OCI-LY1 (cell line): Measurements from ENCODE around the gene DUSP22.

Experiments used
- H2AFZ ChIP-seq: fragments of 200-600 bp; sonication (generic), shearing (Covaris generic); 2 replicates; pipeline ENCODE4 v1.6.0; 2014; ENCODE audit warnings: antibody characterized with exemption, mild to moderate bottlenecking, low read length
- H3F3A ChIP-seq: fragments of 200-600 bp; sonication (generic), shearing (Covaris generic); 2 replicates; pipeline ENCODE4 v1.6.0; 2014; ENCODE audit warnings: mild to moderate bottlenecking, antibody characterized with exemption, low read length, moderate library complexity; ENCODE audit not compliant: insufficient read depth
- H3K27ac ChIP-seq: fragments of 200-600 bp; sonication (generic); 2 replicates; pipeline ENCODE4 v1.5.1; 2014; ENCODE audit warnings: low read length, mixed run types, mild to moderate bottlenecking, low read depth; ENCODE audit not compliant: poor library complexity, severe bottlenecking
- H3K27me3 ChIP-seq: fragments of 200-600 bp; sonication (generic); 2 replicates; pipeline ENCODE4 v1.6.0; 2014; ENCODE audit warnings: antibody characterized with exemption, mild to moderate bottlenecking, low read length, moderate library complexity; ENCODE audit not compliant: insufficient read depth
- H3K36me3 ChIP-seq: fragments of 200-600 bp; sonication (generic); 2 replicates; pipeline ENCODE4 v1.6.1; 2014; ENCODE audit warnings: mild to moderate bottlenecking, antibody characterized with exemption, low read length, moderate library complexity, mixed read lengths; ENCODE audit not compliant: insufficient read depth
- H3K4me1 ChIP-seq: fragments of 200-600 bp; sonication (generic); 2 replicates; pipeline ENCODE4 v1.5.1; 2014; ENCODE audit warnings: mild to moderate bottlenecking, low read length, moderate library complexity; ENCODE audit not compliant: insufficient read depth, severe bottlenecking
- H3K4me2 ChIP-seq: fragments of 200-600 bp; sonication (generic), shearing (Covaris generic); 2 replicates; pipeline ENCODE4 v1.6.1; 2014; ENCODE audit warnings: low read length
- H3K4me3 ChIP-seq: fragments of 200-600 bp; sonication (generic); 2 replicates; pipeline ENCODE4 v1.5.1; 2014; ENCODE audit warnings: low read length, low read depth, mild to moderate bottlenecking, mixed read lengths; ENCODE audit not compliant: poor library complexity, severe bottlenecking
- H3K79me2 ChIP-seq: fragments of 200-600 bp; shearing (Covaris generic); 2 replicates; pipeline ENCODE4 v1.6.1; 2016; ENCODE audit warnings: mixed run types, low read length, mixed read lengths; ENCODE audit not compliant: insufficient read depth
- H3K9ac ChIP-seq: fragments of 200-600 bp; sonication (generic), shearing (Covaris generic); 2 replicates; pipeline ENCODE4 v1.6.1; 2014; ENCODE audit warnings: mild to moderate bottlenecking, low read length, mixed read lengths
- H3K9me2 ChIP-seq: fragments of 200-600 bp; sonication (generic), shearing (Covaris generic); 2 replicates; pipeline ENCODE4 v1.6.1; 2014; ENCODE audit warnings: low read depth, mild to moderate bottlenecking, low read length, mixed read lengths
- H3K9me3 ChIP-seq: fragments of 200-600 bp; shearing (Covaris generic); 2 replicates; pipeline ENCODE4 v1.6.1; 2014; ENCODE audit warnings: low read length, mixed read lengths
- H4K20me1 ChIP-seq: fragments of 200-600 bp; sonication (generic), shearing (Covaris generic); 2 replicates; pipeline ENCODE4 v1.6.0; 2016; ENCODE audit warnings: mild to moderate bottlenecking, low read length; ENCODE audit not compliant: insufficient read depth
- CTCF ChIP-seq: fragments of 200-600 bp; sonication (generic), shearing (Covaris generic); IDR thresholded peaks from 2 replicates; pipeline ENCODE4 v1.5.1; 2017; ENCODE audit warnings: mild to moderate bottlenecking, antibody characterized with exemption, low read length, moderate library complexity, mixed read lengths
- EZH2 ChIP-seq: fragments of 200-600 bp; sonication (generic), shearing (Covaris generic); IDR thresholded peaks from 2 replicates; pipeline ENCODE4 v1.8.0; 2017; ENCODE audit warnings: borderline replicate concordance, mixed run types, mild to moderate bottlenecking, antibody characterized with exemption, low read length, moderate library complexity, mixed read lengths

DUSP22 gene

GRCh38 chr6:362231-362923 lies 70.1 kb downstream of the DUSP22 start:
- Histone ChIP-seq H3K79me2 (no peaks in the 10 kb centered on the region), H3K9me3 (no peaks in the 10 kb centered on the region), H3K4me2 (no peak overlapping the region), H3K9ac (no peak overlapping the region), H2AFZ (no peak overlapping the region), H3K9me2 (no peaks in the 10 kb centered on the region), H3K4me1 (peaks cover 91% of the 10 kb centered on the region), H4K20me1 (no peaks in the 10 kb centered on the region), H3K36me3 (no peaks in the 10 kb centered on the region), H3K4me3 (no peak overlapping the region), H3K27me3 (no peaks in the 10 kb centered on the region), H3F3A (peaks cover 4% of the 10 kb centered on the region; the same call in 1 of the 2 replicates), H3K27ac (peak overlapping the region; percentile 97)
- TF ChIP-seq EZH2 (no peak), CTCF (no peak)

- H3K36me3 ChIP-seq = no peaks in the 10 kb centered on the region
- H4K20me1 ChIP-seq = no peaks in the 10 kb centered on the region
- peaks cover 4% of the 10 kb centered on the region; the same call in 1 of the 2 replicates for H3F3A ChIP-seq
- H3K4me3 ChIP-seq = no peak overlapping the region
- TF ChIP-seq CTCF (no peak), EZH2 (no peak)
- no peak overlapping the region for H3K9ac ChIP-seq
- H3K4me2 ChIP-seq = no peak overlapping the region
- H3K4me1 ChIP-seq = peaks cover 91% of the 10 kb centered on the region
- no peak overlapping the region for H2AFZ ChIP-seq
- no peaks in the 10 kb centered on the region for H3K27me3 ChIP-seq
- no peaks in the 10 kb centered on the region for H3K9me3 ChIP-seq
- H3K9me2 ChIP-seq = no peaks in the 10 kb centered on the region
- H3K27ac ChIP-seq = peak overlapping the region; percentile 97
- H3K79me2 ChIP-seq = no peaks in the 10 kb centered on the region
Observed at GRCh38 chr6:362924-363249, 70.6 kb downstream of the DUSP22 start.

DNA sequence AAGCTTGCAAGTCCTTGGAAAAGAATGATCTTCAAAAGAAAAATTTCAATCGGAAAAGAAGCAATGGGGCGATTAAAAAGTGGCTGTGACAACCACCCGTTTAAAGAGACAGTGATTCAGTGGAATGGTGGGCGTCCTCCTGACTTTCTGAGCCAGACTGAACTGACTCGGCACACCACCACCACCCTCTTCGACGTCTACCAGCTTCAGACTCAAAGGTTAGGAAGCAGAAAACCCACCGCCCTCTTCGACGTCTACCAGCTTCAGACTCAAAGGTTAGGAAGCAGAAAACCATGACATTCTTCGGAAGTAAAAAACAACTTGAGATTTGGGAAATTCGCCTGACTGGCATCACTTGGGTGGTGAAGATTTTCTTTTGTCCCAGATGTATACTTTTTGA lies 71.0 kb downstream of the DUSP22 start:
- no peaks in the 10 kb centered on the region for H3K9me3 ChIP-seq
- H3K4me2 ChIP-seq = no peak overlapping the region

More for the DNA sequence above, 71.0 kb downstream of the DUSP22 start:
- H3K4me3 ChIP-seq = no peak overlapping the region
- TF ChIP-seq CTCF (no peak), EZH2 (no peak)
- H3F3A ChIP-seq = peaks cover 4% of the 10 kb centered on the region; the same call in 1 of the 2 replicates
- peak overlapping the region; percentile 97 for H3K27ac ChIP-seq
- no peaks in the 10 kb centered on the region for H4K20me1 ChIP-seq
- H3K27me3 ChIP-seq = no peaks in the 10 kb centered on the region
- H2AFZ ChIP-seq = no peak overlapping the region
- H3K4me1 ChIP-seq = peaks cover 88% of the 10 kb centered on the region
- H3K79me2 ChIP-seq = no peaks in the 10 kb centered on the region
- no peaks in the 10 kb centered on the region for H3K36me3 ChIP-seq
- no peak overlapping the region for H3K9ac ChIP-seq
- H3K9me2 ChIP-seq = no peaks in the 10 kb centered on the region
